Muscle layer of colon (tissue), 2 donors: ENCODE data around the gene SCN2A.

ENCODE experiments used
- H3K27ac ChIP-seq: one replicate; pipeline ENCODE4 v1.7.0; 2013; ENCODE audit warnings: low read depth, mild to moderate bottlenecking, low read length, moderate library complexity
- H3K27me3 ChIP-seq, 2 donors: one replicate each; pipeline ENCODE4 v1.7.0; 2013; ENCODE audit warnings: low read length in 2 of 2, mild to moderate bottlenecking in 2 of 2; ENCODE audit not compliant: insufficient read depth in 2 of 2, control insufficient read depth in 1 of 2
- H3K36me3 ChIP-seq: one replicate; pipeline ENCODE4 v1.7.0; 2013; ENCODE audit warnings: mild to moderate bottlenecking, low read length; ENCODE audit not compliant: insufficient read depth
- H3K4me1 ChIP-seq: one replicate; pipeline ENCODE4 v1.7.0; 2013; ENCODE audit warnings: mild to moderate bottlenecking, low read length; ENCODE audit not compliant: insufficient read depth
- H3K4me3 ChIP-seq, 2 donors: one replicate each; pipeline ENCODE4 v1.7.0; 2013; ENCODE audit warnings: low read length in 2 of 2, low read depth in 1 of 2, mild to moderate bottlenecking in 1 of 2, moderate library complexity in 1 of 2
- H3K9ac ChIP-seq: one replicate; pipeline ENCODE4 v1.7.0; 2013; ENCODE audit warnings: low read length
- H3K9me3 ChIP-seq: one replicate; pipeline ENCODE4 v1.7.0; 2013; ENCODE audit warnings: mild to moderate bottlenecking, low read length
- donor health status: abdominal sarcoma.
- donor health status: Adenocarcinoma of cecum.

Gene SCN2A

GRCh38 chr2:165348441-165348840, 109.2 kb downstream of the SCN2A start:
- no peak overlapping the region for H3K9ac ChIP-seq
- no peaks in the 10 kb centered on the region for H3K4me1 ChIP-seq
- no peaks in the 10 kb centered on the region for H3K36me3 ChIP-seq
- H3K27me3 ChIP-seq = no peaks in the 10 kb centered on the region
- no peak overlapping the region for H3K27ac ChIP-seq
- no peak overlapping the region for H3K4me3 ChIP-seq
- H3K9me3 ChIP-seq = no peaks in the 10 kb centered on the region

GRCh38 chr2:165349181-165349580, 110.0 kb downstream of the SCN2A start:
- H3K4me3 ChIP-seq = no peak overlapping the region
- no peaks in the 10 kb centered on the region for H3K9me3 ChIP-seq

GRCh38 chr2:165357758-165358157, 118.5 kb downstream of the SCN2A start:
- H3K27ac ChIP-seq = no peak overlapping the region
- H3K27me3 ChIP-seq = no peaks in the 10 kb centered on the region
- no peaks in the 10 kb centered on the region for H3K9me3 ChIP-seq
- H3K4me1 ChIP-seq = no peaks in the 10 kb centered on the region
- H3K36me3 ChIP-seq = no peaks in the 10 kb centered on the region
- no peak overlapping the region for H3K4me3 ChIP-seq
- no peak overlapping the region for H3K9ac ChIP-seq

More at GRCh38 chr2:165349181-165349580, 110.0 kb downstream of the SCN2A start:
- H3K9ac ChIP-seq = no peak overlapping the region
- H3K4me1 ChIP-seq = no peaks in the 10 kb centered on the region
- H3K36me3 ChIP-seq = no peaks in the 10 kb centered on the region
- no peak overlapping the region for H3K27ac ChIP-seq
- H3K27me3 ChIP-seq = no peaks in the 10 kb centered on the region

- no peaks in the 10 kb centered on the region for H3K36me3 ChIP-seq
- no peaks in the 10 kb centered on the region for H3K27me3 ChIP-seq
- H3K9ac ChIP-seq = no peak overlapping the region
- no peaks in the 10 kb centered on the region for H3K4me1 ChIP-seq
- no peaks in the 10 kb centered on the region for H3K9me3 ChIP-seq
- no peak overlapping the region for H3K27ac ChIP-seq
- no peak overlapping the region for H3K4me3 ChIP-seq
Measured at GRCh38 chr2:165361514-165361913, 122.3 kb downstream of the SCN2A start.

- no peak overlapping the region for H3K9ac ChIP-seq
- H3K4me1 ChIP-seq = no peaks in the 10 kb centered on the region
- no peaks in the 10 kb centered on the region for H3K36me3 ChIP-seq
- no peak overlapping the region for H3K4me3 ChIP-seq
- no peak overlapping the region for H3K27ac ChIP-seq
- no peaks in the 10 kb centered on the region for H3K9me3 ChIP-seq
- no peaks in the 10 kb centered on the region for H3K27me3 ChIP-seq
Measured at GRCh38 chr2:165369131-165369897, 130.1 kb downstream of the SCN2A start.

GRCh38 chr2:165369898-165370296, 130.7 kb downstream of the SCN2A start:
- Histone ChIP-seq H3K4me1 (no peaks in the 10 kb centered on the region), H3K36me3 (no peaks in the 10 kb centered on the region), H3K27me3 (no peaks in the 10 kb centered on the region), H3K27ac (no peak overlapping the region), H3K4me3 (no peak overlapping the region), H3K9ac (no peak overlapping the region), H3K9me3 (no peaks in the 10 kb centered on the region)

- no peaks in the 10 kb centered on the region for H3K9me3 ChIP-seq
- H3K4me3 ChIP-seq = no peak overlapping the region
- no peaks in the 10 kb centered on the region for H3K27me3 ChIP-seq
- no peak overlapping the region for H3K27ac ChIP-seq
- H3K36me3 ChIP-seq = no peaks in the 10 kb centered on the region
- H3K4me1 ChIP-seq = no peaks in the 10 kb centered on the region
- H3K9ac ChIP-seq = no peak overlapping the region
Measured at GRCh38 chr2:165371356-165371755, 132.1 kb downstream of the SCN2A start.

- Histone ChIP-seq H3K4me3 (no peak overlapping the region), H3K27me3 (no peaks in the 10 kb centered on the region), H3K9ac (no peak overlapping the region)
Measured at GRCh38 chr2:165373278-165374010, 134.2 kb downstream of the SCN2A start.

GRCh38 chr2:165376571-165376975, 137.4 kb downstream of the SCN2A start:
- no peaks in the 10 kb centered on the region for H3K27me3 ChIP-seq
- no peak overlapping the region for H3K9ac ChIP-seq
- H3K9me3 ChIP-seq = no peaks in the 10 kb centered on the region
- no peak overlapping the region for H3K27ac ChIP-seq
- H3K4me1 ChIP-seq = no peaks in the 10 kb centered on the region
- no peak overlapping the region for H3K4me3 ChIP-seq
- no peaks in the 10 kb centered on the region for H3K36me3 ChIP-seq

More at GRCh38 chr2:165373278-165374010, 134.2 kb downstream of the SCN2A start:
- Histone ChIP-seq H3K4me1 (no peaks in the 10 kb centered on the region), H3K9me3 (no peaks in the 10 kb centered on the region), H3K27ac (no peak overlapping the region), H3K36me3 (no peaks in the 10 kb centered on the region)

GRCh38 chr2:165382362-165382761, 143.1 kb downstream of the SCN2A start:
- H3K4me1 ChIP-seq = no peaks in the 10 kb centered on the region
- H3K27ac ChIP-seq = no peak overlapping the region
- H3K27me3 ChIP-seq = no peaks in the 10 kb centered on the region
- no peak overlapping the region for H3K9ac ChIP-seq
- no peaks in the 10 kb centered on the region for H3K36me3 ChIP-seq
- H3K9me3 ChIP-seq = no peaks in the 10 kb centered on the region
- H3K4me3 ChIP-seq = no peak overlapping the region

GRCh38 chr2:165390875-165391274, 151.7 kb downstream of the SCN2A start:
- H3K36me3 ChIP-seq = no peaks in the 10 kb centered on the region
- H3K4me3 ChIP-seq = no peak overlapping the region
- H3K4me1 ChIP-seq = no peaks in the 10 kb centered on the region
- no peak overlapping the region for H3K9ac ChIP-seq
- H3K9me3 ChIP-seq = no peaks in the 10 kb centered on the region
- H3K27ac ChIP-seq = no peak overlapping the region
- H3K27me3 ChIP-seq = no peaks in the 10 kb centered on the region
